ENCODE data around the gene MRPS7.
A peak's percentile ranks its signal among the peaks of the same experiment; 100 is the strongest.

The MRPS7 gene

GRCh38 chr17:75261336-75262111 is at the start of gene MRPS7, which contains the start of gene GGA3:
MRPS7 (plus strand) TSS chr17:75261879; CDS start chr17:75261901, 22 bp downstream.
GGA3 (minus strand) TSS chr17:75261606; CDS start chr17:75261587, 19 bp downstream.
- DNase-seq (ENCODE audit: low spot score) = peak; percentile 94

GRCh38 chr17:75218131-75218530 is 43.5 kb upstream of the MRPS7 start:
- DNase-seq (ENCODE audit: low spot score) = no peak

DNA sequence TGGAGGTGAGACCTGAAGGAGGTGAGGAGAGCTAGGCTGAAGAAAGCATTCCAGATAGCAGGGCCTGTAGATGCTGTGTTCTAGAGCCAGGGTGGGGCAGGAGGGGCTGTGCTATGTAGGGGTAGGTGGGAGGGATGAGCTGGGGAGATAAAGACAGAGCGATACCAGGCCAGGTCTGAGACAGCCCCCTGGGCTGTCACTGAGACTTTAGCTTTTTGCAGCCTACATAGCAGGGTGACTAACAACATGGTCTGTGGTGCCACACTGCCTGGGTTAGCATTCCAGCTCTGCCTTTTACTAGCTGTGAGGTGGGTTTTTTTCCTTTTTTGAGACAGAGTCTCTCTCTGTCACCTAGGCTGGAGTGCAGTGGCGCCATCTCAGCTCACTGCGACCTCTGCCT is 41.9 kb upstream of the MRPS7 start:
- DNase-seq (ENCODE audit: low spot score) = no peak

DNA sequence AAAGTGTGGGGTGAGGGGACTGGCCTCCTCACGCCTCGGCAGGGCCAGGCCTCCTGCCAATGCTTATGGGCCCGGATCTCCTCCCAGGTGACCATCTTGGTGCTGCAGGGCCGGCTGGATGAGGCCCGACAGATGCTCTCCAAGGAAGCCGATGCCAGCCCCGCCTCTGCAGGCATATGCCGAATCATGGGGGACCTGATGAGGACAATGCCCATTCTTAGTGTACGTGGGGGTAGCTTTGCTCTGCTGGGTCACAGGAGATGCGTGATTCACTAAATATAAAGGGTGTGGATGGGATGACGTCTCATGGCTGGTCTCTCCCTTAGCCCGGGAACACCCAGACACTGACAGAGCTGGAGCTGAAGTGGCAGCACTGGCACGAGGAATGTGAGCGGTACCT is 36.7 kb upstream of the MRPS7 start:
- no peak for DNase-seq (ENCODE audit: low spot score)

DNA sequence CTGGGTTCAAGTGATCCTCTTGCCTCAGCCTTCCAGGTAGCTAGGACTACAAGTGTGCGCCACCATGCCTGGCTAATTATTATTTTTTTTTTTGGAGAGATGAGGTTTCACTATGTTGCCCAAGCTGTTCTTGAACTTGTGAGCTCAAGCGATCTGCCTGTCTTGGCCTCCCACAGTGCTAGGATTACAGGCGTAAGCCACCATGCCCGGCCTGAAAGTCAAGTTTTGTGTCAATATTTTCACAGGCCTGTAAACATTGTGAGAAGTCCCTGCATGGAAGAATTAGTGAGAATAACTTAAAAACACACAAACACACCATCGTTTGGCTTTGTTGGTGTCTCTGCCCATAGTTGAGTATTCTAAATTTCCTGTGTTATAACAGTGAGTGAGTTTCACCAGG is 34.0 kb upstream of the MRPS7 start:
- no peak for DNase-seq (ENCODE audit: low spot score)

DNA sequence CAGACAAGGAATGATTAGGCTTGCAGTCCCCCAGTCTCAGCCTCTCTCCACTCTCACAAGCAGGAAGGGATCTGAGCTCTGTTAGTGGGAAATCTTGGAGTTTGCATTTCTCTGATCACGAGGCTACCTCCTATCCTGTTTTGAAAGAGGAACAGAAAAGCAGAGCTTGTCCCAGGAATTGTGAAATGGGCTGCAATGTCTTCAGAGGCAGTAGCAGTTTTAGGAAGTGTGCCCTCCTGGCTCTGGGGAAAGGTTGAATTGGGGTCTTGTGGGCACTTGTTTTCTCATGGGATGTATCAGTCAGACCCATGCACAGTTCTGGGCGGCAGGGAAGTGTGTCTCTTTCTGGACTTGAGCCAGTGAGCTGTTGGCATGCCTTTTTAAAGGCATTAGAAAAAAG is 33.4 kb upstream of the MRPS7 start:
- peak; percentile 47 for DNase-seq (ENCODE audit: low spot score)

GRCh38 chr17:75228847-75229246 is 32.8 kb upstream of the MRPS7 start:
- no peak for DNase-seq (ENCODE audit: low spot score)

DNA sequence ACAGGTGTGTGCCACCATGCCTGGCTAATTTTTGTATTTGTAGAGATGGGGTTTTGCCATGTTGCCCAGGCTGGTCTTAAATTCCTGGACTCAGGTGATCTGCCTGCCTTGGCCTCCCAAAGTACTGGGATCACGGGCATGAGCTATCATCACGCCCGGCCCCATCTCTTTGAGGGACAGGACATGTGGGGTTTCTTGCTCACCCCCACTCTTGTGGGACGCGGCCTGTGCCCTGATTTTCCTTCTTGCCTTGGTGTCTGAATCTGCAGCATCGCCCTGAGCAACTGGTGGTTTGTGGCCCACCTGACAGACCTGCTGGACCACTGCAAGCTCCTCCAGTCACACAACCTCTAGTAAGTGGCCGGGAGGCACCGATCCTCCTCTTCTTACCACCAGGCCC is 30.6 kb upstream of the MRPS7 start:
- no peak for DNase-seq (ENCODE audit: low spot score)

DNA sequence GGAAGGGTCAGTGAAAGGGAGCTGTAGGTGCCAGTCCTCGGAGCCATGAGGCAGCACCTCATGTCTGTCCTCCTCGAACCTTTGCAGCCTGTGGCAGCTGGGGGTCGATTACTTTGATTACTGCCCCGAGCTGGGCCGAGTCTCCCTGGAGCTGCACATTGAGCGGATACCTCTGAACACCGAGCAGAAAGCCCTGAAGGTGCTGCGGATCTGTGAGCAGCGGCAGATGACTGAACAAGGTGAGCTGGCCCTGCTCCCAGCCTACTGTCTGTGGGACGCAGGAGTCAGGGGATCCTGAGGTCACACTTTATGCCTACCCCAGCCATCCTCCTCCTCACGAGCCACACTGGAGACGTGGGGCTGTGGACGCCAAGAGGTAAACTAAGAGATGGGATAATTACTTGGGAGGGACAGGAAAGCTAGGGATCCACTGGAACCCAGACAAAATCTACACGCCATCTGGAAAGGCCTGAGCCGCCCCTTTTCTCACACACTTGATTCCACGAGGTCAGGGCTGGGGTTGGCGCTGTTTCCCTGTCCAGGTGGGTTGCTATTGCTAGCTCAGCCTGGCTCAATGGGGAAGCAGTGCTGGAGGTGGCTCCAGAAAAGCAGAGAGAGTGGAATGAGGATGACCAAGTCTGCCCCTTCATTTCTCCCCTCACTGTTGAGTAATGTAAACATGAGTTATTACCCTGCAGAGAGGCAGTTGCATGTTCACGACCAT is 29.8 kb upstream of the MRPS7 start:
- no peak for DNase-seq (ENCODE audit: low spot score)

- no peak for DNase-seq (ENCODE audit: low spot score)
These were observed 28.9 kb upstream of the MRPS7 start for GRCh38 chr17:75232786-75233185.

GRCh38 chr17:75237100-75238014 is 24.3 kb upstream of the MRPS7 start:
- no peak for DNase-seq (ENCODE audit: low spot score)

DNA sequence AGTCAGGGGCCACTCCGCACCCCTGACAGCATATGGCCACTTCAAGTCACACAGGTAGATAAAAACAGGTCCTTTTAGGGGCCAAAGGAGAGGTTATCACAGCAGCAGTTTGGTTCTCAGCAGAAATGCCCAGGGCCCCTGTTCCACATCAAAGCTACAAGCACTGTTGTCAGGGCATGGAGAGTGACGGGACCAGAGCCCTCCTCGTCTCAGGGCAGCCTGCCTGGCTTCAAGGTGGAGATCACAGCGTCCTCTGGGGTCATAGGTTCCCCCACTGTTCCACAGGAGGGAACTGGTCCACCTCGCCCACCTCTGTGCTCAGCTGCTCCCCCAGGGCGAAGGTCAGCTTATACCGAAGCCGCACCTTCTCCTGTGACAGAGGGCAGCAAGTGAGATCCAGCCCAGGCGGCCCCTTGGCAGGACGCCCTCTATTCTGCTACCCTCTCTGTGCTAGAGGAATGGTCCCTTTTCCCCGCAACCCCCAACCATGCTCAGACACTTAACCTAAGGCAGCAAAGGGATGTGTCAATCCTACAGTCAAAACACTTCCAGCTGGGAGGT is 23.6 kb upstream of the MRPS7 start:
- no peak for DNase-seq (ENCODE audit: low spot score)

GRCh38 chr17:75238684-75239191 is 22.9 kb upstream of the MRPS7 start:
- peak; percentile 42 for DNase-seq (ENCODE audit: low spot score)

DNA sequence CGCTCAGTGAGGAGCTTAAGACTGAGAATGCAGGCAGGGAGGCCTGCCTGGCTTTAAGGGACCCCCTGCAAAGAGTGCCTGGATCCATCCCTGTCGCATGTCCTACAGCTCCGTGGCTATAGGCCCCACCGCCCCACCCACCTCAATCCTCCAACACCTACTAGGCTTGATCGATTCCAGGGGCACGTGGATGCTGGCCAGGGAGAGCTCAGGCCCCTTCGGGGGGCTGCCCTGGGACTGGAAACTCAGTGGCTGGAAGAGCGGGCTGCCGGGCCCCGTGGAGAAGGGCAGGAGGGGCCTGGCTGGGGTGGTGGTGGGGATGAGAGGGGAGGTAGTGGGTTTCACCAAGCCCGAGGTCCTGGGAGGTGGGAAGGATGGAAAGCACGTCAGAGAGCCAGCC is 22.5 kb upstream of the MRPS7 start:
- no peak for DNase-seq (ENCODE audit: low spot score)

DNA sequence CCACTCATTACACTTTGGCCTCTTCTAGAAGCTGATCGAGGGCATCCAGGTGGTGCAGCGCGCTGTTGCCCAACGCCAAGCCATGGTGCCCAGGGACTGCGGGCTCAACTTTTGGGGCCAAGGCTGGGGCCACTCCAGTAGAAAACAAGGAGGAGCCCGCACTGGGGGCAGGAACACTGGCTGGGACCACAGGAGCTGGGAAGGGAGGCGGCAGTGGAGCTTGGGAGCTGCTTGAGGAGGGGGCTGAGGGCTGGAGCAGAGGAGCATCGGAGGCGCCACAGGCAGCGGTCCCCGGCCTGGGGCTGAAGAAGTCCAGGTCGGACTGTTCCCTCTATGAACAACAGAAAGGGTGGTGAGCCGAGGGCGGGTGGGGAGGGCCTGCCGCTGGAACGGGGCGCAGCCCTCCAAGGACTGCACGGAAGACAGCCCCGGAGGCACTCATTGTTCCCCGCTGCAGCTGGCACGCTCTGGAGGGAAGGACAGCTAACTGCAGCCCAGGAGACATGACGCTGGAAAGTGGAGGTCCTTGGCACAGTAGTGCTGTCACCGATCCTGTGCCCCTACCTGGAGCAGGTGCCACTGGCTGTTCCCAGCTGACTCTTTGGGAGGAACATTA is 21.8 kb upstream of the MRPS7 start:
- DNase-seq (ENCODE audit: low spot score) = no peak

GRCh38 chr17:75240394-75241142 is 21.1 kb upstream of the MRPS7 start:
- peak; percentile 75 for DNase-seq (ENCODE audit: low spot score)

GRCh38 chr17:75241143-75241430 is 20.6 kb upstream of the MRPS7 start:
- DNase-seq (ENCODE audit: low spot score) = no peak

DNA sequence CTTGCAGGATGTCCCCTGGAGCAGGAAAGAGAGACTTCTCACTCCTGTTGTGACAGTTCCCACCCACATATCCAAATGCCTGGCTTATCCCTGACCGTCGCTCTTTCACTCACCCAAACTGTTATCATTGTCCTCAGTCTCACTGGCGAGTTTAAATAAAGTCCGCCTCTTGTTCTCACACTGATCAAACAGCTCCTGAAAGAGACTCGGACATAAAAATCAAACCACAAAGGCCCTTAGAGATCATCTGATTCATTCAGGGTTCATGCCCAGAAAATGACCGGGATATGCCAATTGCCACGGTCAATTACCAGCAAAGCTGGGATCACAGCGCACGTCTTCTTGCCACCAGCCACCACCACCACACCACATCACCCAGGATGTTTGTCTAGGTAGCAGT is 20.2 kb upstream of the MRPS7 start:
- DNase-seq (ENCODE audit: low spot score) = no peak

- no peak for DNase-seq (ENCODE audit: low spot score)
These were observed 19.7 kb upstream of the MRPS7 start for GRCh38 chr17:75241996-75242460.

DNA sequence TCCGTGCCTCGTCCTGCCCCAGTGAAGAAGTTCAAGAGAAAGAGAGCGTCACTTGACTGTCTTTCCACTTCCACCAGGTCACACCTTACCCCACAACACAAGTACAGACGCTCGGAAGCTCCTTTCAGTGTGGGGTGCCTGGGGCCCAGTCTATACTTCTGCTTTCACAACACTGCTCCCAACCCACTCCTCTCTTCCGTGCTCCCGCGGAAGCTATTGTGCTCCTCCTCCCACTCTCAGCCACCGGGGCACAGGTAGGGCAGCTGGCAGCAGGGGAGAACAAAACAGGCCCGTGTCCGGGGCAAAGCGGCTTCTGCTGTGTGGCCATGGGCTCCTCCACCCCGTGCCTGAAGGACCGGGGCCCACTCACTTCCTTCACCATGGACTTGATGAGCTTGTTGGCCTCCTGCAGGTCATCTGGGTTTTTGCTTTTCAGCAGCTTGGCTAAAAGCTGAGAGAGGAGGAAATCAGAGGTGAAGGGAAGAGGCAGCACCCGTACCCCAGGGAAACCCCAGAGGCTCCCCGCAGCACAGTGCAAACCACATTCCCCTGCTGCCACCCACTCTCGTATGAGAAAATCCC is 19.1 kb upstream of the MRPS7 start:
- no peak for DNase-seq (ENCODE audit: low spot score)
